RWPE2 (cell line): ENCODE measurements around the gene MCRIP1.

Source experiments
- ATAC-seq: fragments of 200-7000 bp; cut with Tn5 transposase; 3 replicates; pipeline ENCODE4 v1.9.1; 2021; ENCODE audit warnings: low read depth
- DNase-seq: peaks from one replicate; pipeline ENCODE4 v3.0.0-alpha.2; 2020; ENCODE audit warnings: low spot score
- H3K27ac ChIP-seq: fragments of 450-650 bp; 2 replicates; pipeline ENCODE4 v1.5.1; 2017; ENCODE audit warnings: mild to moderate bottlenecking; ENCODE audit not compliant: poor library complexity, severe bottlenecking
- H3K27me3 ChIP-seq: fragments of 250-450 bp; sonication (Bioruptor Pico); 2 replicates; pipeline ENCODE4 v1.5.1; 2021; ENCODE audit warnings: mild to moderate bottlenecking, moderate library complexity; ENCODE audit not compliant: insufficient read depth, poor library complexity, severe bottlenecking
- H3K36me3 ChIP-seq: fragments of 250-450 bp; sonication (Bioruptor Pico); 2 replicates; pipeline ENCODE4 v1.5.1; 2020; ENCODE audit warnings: low read depth, mild to moderate bottlenecking, moderate library complexity
- H3K4me1 ChIP-seq: fragments of 250-450 bp; sonication (Bioruptor Pico); 2 replicates; pipeline ENCODE4 v1.5.1; 2021; ENCODE audit warnings: mild to moderate bottlenecking, moderate library complexity; ENCODE audit not compliant: insufficient read depth, poor library complexity, severe bottlenecking
- H3K4me3 ChIP-seq: fragments of 250-450 bp; sonication (Bioruptor Pico); 2 replicates; pipeline ENCODE4 v1.5.1; 2021; ENCODE audit warnings: mild to moderate bottlenecking, moderate library complexity; ENCODE audit not compliant: severe bottlenecking
- H3K9me3 ChIP-seq: fragments of 250-450 bp; sonication (Bioruptor Pico); 2 replicates; pipeline ENCODE4 v1.5.1; 2021; ENCODE audit warnings: mild to moderate bottlenecking, moderate library complexity; ENCODE audit not compliant: severe bottlenecking
- TF ChIP-seq, protein P1 (sequence below): fragments of 450-650 bp; IDR thresholded peaks from one replicate; pipeline ENCODE4 v1.5.1; 2017; ENCODE audit warnings: mild to moderate bottlenecking, moderate library complexity; ENCODE audit not compliant: poor library complexity, severe bottlenecking

Gene MCRIP1

DNA sequence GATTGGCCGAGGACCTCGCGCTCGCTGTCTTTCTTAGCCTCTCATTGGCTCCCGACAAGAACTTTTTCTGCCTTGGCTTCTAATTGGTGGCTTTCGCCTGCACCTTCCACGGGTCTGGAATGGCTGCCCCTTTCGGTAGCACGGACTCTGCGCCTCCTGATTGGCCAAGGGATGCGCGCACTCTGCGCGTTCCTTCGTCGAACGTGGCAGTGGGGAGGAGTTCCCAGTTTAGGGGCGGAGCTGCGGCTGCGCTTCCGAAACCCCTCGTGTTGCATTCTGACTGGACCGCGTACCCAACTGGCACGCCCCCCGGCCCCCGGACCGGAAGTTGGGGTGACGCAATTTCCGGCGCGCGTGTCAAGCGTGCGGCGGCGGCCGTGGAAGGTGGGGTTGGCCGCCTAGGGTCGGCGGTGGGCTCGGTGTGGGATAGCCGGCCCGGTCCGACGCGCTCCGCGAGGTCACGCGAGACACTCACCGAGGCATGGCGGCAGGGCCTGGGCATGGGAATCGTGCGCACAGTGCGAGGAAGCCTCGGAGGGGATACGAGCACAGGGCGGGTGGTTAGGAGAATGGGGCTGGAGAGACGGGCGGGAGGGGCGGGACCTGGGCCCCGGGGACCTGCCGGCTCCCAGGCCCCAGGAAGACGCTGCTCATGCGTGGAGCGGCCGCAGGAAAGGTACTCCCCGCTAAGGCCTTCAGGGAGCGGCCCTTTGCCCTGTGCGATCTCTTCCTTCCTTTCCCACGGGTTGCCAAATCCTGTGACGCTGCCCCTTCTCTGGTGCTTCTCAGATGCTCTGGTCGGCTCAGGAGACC, 27.9 kb upstream of the MCRIP1 start:
- H3K9me3 ChIP-seq = no peaks in the 10 kb centered on the region
- DNase-seq = peak; percentile 100
- peaks cover 8% of the 10 kb centered on the region for H3K4me1 ChIP-seq
- TF ChIP-seq, protein P1, sequence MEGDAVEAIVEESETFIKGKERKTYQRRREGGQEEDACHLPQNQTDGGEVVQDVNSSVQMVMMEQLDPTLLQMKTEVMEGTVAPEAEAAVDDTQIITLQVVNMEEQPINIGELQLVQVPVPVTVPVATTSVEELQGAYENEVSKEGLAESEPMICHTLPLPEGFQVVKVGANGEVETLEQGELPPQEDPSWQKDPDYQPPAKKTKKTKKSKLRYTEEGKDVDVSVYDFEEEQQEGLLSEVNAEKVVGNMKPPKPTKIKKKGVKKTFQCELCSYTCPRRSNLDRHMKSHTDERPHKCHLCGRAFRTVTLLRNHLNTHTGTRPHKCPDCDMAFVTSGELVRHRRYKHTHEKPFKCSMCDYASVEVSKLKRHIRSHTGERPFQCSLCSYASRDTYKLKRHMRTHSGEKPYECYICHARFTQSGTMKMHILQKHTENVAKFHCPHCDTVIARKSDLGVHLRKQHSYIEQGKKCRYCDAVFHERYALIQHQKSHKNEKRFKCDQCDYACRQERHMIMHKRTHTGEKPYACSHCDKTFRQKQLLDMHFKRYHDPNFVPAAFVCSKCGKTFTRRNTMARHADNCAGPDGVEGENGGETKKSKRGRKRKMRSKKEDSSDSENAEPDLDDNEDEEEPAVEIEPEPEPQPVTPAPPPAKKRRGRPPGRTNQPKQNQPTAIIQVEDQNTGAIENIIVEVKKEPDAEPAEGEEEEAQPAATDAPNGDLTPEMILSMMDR = no peak
- peak; percentile 88 for ATAC-seq
- peaks cover 77% of the 10 kb centered on the region for H3K36me3 ChIP-seq
- peak overlapping the region; percentile 80 for H3K27ac ChIP-seq
- H3K4me3 ChIP-seq = peak overlapping the region; percentile 58
- no peaks in the 10 kb centered on the region for H3K27me3 ChIP-seq

- Histone ChIP-seq H3K27me3 (no peaks in the 10 kb centered on the region), H3K27ac (peak within 1 kb of the TSS; percentile 80), H3K4me3 (peak within 1 kb of the TSS; percentile 80), H3K36me3 (peaks cover 77% of the 10 kb centered on the region), H3K4me1 (peaks cover 8% of the 10 kb centered on the region), H3K9me3 (no peaks in the 10 kb centered on the region)
- DNase-seq = no peak
- TF ChIP-seq, protein P1 = no peak
- ATAC-seq = no peak; the same call in 2 of the 3 replicates
These were observed 27.0 kb upstream of the MCRIP1 start, which contains the start of gene P4HB for GRCh38 chr17:81859906-81860755. Gene P4HB (minus strand): TSS chr17:81860535. CDS start chr17:81860471, 64 bp downstream.

GRCh38 chr17:81858967-81859905, 26.1 kb upstream of the MCRIP1 start:
- Histone ChIP-seq H3K27ac (peak overlapping the region; percentile 73), H3K9me3 (no peaks in the 10 kb centered on the region), H3K4me1 (peaks cover 8% of the 10 kb centered on the region), H3K36me3 (peaks cover 80% of the 10 kb centered on the region), H3K27me3 (no peaks in the 10 kb centered on the region), H3K4me3 (peak overlapping the region; percentile 80)
- DNase-seq (no peak), ATAC-seq (no peak)
- TF ChIP-seq, protein P1 = no peak

- peaks cover 8% of the 10 kb centered on the region for H3K4me1 ChIP-seq
- peaks cover 80% of the 10 kb centered on the region for H3K36me3 ChIP-seq
- H3K27me3 ChIP-seq = no peaks in the 10 kb centered on the region
- DNase-seq (no peak), ATAC-seq (no peak)
- H3K9me3 ChIP-seq = no peaks in the 10 kb centered on the region
- peak overlapping the region; percentile 80 for H3K4me3 ChIP-seq
- TF ChIP-seq, protein P1 = no peak
- H3K27ac ChIP-seq = no peak overlapping the region
These were observed 25.3 kb upstream of the MCRIP1 start for GRCh38 chr17:81858170-81858966.
